Regular cardiac myocyte (primary cell): ENCODE data around the gene C1orf146. TPM values are rescaled to one million over a fixed set of nuclear protein-coding genes. Genes with fewer than 3 reads are reported as not detected.

Experiments
- total RNA-seq: library from RNA; depleted of rRNA; stranded (reverse); fragments of >200 nt; gene quantifications from 2 replicates; pipeline ENCODE4 v1.2.3, GENCODE V29; 2014

C1orf146 gene
- not detected in 2 replicates for total RNA-seq

GRCh38 chr1:92217721-92218120 lies at the start of gene C1orf146:
Gene C1orf146 (plus strand): TSS chr1:92217915. CDS start chr1:92231421, 13,506 bp downstream.

Other genes with a start within 250 kb of the C1orf146 start
- 0.19 and 0.85 TPM in 2 replicates for gene EPHX4, start 187.9 kb upstream of the C1orf146 start, total RNA-seq
- 0.19 TPM in 1 of 2 replicates, not detected in the other for gene SETSIP, start 142.5 kb upstream of the C1orf146 start, total RNA-seq
- gene BTBD8, start 137.6 kb upstream of the C1orf146 start, total RNA-seq: 2.9 and 7.6 TPM in 2 replicates
- 8.7 and 11.9 TPM in 2 replicates for gene GLMN, start 81.1 kb downstream of the C1orf146 start, total RNA-seq
- 7.1 and 10.4 TPM in 2 replicates for gene RPAP2, start 81.1 kb downstream of the C1orf146 start, total RNA-seq